GM19467 (cell line): Measurements from ENCODE around the gene NRG2.
A peak's percentile ranks its signal among the peaks of the same experiment; 100 is the strongest.

ENCODE experiments used
- ATAC-seq: cut with Tn5 transposase; IDR thresholded peaks from one replicate; pipeline ENCODE4 v1.9.1; 2021; ENCODE audit warnings: mild to moderate bottlenecking, moderate library complexity; ENCODE audit not compliant: unreplicated experiment

Gene NRG2

DNA sequence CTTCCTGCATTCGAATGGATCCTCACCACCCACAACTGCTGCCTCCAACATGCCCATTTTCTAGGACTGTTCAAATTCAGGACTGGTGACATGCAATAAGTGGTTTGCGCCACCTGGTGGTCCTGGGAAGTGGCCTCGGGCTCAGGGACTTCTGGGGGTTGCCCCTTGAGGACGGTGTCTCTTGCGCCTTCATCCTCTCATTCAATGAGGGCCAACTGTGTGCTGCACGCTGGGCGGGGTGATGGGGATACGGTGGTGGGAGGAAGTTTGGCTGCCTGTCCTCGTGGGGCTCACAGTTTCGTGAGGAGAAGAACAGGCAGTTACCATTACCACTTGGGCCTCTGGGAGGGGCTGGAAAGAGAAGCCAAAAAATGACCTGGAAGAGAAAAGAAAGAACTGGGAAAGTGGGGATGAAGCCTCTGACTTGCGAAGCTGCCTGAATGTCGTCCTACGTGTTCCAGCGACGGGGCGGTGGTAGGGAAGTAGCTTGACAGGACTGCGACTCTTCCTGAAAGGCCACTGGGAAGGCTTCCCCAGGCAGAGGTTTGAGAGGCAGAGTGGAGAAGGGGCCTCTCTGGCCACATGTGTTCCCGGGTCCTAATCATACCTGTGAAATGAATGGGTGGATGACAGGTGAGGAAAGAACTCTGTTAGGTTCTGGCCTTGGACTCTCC, 198.5 kb downstream of the NRG2 start:
- peak; percentile 42 for ATAC-seq

DNA sequence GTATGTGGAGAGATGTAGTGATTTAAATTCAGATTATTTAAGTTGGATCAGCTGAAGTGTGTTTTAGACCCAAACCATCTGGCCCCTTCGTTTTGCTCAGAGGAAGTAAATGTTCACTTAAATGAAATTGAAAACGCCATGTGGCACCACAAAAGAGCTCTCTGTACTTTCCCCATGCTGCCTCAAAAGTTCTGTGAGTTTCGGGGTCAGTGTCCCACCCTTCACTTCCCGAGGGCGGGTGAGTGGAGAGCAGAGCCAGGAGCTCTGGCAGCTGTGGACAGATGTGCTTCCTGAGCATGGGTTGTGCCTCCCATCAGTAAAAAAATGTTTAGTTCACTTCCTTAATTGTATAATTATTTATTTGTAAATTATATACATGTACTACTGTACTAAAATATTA, 199.1 kb downstream of the NRG2 start:
- no peak for ATAC-seq

DNA sequence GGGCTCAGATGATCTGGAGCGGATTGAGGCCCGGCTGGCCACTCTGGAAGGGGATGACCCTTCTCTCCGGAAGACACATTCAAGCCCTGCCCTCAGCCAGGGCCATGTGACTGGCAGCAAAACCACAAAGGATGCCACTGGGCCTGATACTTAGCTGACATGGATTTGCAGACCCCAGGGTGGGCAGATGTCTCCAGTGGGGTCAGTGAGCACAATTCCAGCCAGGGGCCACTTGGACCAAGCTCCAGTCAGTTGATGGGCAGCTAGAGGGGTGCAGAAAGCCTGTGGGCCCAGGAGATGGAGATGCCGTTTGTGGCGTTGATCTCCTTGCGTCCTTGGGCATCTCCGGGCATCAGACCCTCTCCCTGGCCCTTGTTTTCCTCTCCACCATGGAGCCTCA, 200.8 kb downstream of the NRG2 start:
- ATAC-seq, result no peak

DNA sequence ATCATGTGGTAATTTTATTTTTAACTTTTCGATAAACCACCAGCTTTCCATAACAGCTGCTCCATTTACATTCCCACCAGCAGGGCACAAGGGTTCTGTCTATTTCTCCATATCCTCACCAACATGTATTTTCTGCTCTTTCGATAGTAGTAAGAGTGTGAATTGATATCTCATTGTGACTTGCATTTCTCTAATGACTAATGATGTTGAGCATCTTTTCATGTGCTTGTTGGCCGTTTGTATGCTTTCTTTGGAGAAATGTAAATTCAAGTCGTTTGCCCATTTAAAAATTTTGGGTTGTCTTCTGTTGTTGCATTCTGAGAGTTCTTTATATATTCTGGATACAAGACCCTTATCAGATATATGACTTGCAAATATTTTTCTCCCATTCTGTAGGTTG, 201.6 kb downstream of the NRG2 start:
- no peak for ATAC-seq

DNA sequence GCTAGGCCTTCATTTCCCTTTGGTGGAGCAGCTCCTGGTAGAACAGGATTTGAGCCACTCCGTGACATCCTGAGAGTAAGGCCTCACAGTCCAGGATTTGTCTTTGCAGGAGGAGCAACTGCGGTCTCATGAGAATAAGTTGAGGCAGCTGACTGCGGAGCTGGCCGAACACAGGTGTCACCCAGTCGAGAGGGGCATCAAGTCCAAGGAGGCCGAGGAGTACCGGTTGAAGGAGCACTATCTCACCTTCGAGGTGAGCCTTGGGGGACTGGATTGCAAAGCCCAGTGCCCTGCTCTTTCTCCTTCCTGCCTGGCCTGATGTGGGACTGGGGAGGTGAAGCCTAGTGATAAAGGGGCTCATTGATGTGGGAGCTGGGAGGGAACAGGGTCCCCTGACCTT, 203.2 kb downstream of the NRG2 start:
- no peak for ATAC-seq

DNA sequence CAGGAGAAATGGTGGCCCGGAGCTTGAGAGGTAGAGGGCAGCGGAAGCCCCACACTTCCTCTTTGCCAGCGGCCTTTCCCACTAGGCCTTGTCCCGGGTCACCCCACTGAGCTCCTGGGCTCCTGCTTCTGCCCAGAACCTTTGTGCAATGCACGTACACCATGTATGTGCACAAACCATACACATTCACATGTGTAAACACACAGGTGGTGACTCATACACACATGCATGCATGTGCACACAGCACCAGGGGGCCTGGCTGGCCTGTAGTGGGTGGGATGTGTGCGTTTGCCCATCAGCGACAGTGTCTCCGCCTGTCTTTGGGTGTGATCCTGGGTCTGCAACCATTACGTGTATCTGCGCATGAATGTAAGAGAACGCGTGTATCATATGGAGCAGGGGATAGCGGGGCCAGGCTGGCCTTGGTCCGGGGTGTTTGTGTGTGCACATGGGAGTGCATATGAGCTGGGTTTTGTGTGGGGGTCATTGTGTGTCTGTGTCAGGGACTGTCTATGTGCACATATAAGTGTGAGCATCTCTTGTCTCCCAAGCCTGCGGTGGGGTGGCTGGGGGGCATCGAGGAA, 203.8 kb downstream of the NRG2 start:
- no peak for ATAC-seq

DNA sequence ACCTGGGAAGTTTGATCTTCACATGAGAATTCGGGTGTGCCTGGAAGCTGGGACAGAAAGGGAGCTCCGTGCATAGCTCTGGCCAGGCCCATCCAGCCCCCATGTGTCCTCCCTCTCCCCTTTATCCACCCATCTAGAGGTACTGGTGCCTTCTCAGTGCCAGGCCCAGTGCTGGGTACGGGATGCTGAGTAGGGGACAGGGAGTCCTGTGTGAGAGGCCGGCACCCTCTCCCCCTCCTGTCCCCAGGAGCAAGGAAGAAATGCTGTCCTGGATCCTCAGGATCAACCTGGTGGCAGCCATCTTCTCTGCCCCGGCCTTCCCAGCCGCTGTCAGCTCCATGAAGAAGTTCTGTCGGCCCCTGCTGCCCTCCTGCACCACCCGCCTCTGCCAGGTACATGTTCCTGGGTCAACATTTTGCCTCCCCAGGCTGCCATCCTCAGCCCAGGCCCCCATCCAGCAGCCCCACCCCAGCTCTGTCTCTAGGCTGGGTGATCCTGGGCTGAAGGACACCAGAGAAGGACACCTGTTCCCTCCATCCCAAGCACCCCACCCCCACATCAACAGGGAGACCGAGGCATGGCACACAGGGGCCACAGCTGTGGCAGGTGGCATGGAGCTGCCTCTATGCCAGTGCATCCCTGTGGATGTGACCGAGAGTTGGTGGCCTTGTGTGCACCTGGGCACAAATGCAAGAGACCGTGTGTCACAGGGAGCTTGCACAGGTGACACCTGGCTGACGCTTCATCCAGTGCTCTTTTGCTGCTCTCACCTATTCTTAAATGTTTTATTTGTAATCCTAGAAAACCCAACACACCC, 204.5 kb downstream of the NRG2 start:
- no peak for ATAC-seq

DNA sequence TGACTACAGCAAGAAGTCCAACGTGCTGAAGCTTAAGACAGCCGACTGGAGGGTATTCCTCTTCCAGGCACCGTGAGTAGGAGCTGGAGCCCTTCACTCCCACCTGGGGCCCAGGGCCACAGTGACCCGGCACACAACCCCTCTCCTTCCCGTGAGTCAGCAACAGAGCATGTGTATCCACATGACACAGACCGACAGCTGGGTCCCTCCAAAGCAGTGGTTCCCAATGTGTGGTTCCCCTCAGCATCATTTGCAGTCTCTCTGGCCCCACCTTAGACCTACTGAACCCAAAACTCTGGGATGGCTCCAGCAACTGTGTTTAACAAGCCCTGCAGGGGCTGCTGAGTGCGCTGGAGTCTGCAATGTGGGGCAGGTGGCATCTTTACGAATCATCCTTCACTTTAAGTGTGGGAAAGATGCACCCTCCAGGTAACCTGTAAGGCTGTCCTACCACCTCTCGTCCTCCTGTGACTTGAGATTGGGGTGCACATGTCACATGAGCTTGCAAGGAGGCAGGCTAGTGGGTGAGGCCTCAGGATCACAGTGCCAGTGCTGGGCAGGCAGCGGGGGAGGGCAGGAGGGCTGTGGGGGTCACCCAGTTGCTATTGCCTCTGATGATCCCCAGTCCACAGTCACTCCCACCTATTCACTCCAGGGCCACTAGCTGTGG, 205.3 kb downstream of the NRG2 start:
- no peak for ATAC-seq

DNA sequence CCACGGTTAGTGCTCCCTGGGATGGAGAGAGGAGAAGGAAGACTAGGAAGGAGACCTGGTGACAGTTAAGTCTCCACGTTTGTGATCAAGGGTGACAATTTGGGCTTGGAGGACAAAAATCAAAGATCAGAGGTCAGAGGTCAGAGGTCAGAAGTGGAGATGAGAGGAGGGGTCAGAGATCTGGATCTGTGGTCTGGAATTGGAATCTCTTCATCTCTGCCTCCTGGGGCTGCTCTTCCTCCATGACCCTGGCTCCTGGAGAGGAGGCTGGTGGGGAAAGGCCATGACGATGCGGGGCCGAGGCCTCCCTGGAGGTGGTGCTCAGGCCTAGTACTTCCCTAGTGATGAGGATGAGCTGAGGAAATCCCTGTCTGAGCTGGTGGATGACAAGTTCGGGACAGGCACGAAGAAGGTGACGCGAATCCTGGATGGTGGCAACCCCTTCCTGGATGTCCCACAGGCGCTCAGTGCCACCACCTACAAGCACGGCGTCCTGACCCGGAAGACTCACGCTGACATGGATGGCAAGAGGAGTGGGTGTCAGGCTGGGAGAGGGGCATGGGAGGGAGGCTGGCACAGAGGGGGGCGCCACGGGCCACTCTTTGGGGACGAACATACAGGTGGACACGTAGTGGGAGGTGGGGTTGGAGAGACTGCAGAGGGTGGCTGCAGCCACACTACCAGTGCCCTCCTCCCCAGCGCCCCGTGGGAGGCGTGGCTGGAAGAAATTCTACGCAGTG, 206.5 kb downstream of the NRG2 start:
- no peak for ATAC-seq

DNA sequence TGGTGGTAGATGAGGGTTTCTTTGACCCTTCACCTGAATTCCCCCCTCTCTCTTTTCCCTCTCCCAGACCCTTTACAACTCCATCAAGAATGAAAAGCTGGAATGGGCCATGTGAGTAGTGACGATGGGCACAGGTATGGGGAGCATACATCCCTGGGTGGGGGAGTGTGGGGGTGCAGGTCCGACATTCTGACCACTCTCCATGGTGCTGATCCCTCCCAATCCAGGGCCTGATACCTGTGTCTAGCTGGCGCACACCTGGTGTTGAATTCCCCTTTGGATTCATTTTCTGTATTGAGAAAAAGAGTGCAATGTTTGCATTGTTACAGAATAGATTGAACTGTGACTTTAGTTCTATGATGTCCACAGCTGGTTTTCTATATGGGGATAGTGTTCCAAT, 207.4 kb downstream of the NRG2 start:
- no peak for ATAC-seq

DNA sequence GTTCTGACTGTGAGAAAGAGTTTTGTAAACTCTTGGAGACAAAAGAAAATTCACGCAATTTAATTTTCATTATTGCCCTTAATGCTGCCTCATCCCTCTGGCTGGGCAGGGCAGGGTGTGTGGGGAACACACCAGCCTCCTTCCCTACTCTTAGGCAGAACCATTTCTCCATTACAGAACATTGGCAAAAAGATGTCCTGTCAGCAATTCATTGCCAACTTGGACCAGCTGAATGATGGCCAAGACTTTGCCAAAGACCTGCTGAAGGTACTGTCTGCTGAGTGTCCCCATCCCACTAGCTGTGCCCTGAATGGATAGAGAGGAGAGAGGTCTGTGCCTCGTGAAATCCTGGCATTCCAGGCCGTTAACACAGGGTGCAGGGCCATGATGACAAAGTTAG, 209.6 kb downstream of the NRG2 start:
- no peak for ATAC-seq

DNA sequence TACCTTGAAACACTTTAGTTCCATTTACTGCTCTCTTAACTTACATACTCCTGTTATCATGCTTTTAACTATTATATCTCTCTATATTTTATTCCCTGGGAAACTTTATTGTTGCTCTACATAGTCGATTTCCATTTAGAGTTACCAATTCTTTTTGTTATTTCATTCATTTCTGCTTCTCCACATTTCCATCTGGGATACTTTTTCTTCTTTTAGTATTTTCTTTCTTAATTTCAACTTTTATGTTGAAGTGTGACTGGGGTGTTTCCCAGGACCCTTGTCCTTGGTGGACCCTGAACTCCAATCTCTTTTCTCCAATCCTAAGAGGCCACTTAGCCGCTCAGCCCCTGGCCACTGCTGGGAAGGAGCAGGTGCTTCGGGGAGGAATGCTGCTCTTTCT, 211.5 kb downstream of the NRG2 start:
- no peak for ATAC-seq

DNA sequence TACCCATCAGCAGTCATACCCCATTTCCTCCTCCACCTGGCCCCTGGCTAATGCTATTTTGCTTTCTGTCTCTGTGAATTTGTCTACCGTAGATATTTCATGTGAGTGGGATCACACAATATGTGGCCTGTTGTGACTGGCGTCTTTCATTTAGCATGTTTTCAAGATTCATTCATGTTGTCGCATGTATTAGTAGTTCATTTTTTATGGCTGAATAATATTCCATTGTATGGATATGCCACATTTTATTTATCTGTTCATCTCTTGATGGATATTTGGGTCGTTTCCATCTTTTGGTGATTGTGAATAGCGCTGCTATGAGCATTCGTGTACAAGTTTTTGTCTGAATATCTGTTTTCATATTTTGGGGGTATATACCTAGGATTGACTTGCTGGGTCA, 213.6 kb downstream of the NRG2 start:
- ATAC-seq, result no peak

DNA sequence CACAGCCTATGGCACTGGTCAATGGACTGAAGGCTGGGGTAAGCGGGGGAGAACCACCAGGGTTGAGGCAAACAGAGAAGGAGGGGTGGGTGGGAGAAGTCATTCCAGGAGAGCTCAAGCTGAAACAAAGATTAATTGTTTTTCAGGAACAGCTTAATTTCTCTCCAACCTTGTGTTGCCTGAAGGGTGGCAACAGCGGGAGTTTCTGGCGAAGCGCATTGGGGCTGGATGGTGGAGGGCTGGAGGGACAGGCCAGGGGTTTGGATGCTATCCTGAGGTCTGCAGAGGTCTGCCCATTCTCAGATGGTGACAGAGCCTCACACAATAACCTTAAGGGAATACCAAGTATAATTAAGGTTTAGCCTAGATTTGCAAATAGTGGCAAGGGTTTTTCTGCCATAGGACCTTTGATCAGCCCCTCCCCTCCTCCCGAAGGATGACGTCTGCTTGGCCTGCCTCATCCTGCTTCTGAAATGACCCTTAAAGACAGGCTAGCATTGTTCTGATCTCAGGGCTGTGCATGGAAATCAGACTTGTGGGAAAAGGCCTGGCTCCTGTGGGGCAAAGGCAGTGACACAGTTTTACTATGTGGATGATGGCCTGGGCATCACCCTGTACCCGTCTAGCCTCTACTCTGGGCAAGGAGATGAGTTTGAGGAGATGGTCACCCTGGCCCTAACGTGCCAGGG, 214.7 kb downstream of the NRG2 start:
- no peak for ATAC-seq

DNA sequence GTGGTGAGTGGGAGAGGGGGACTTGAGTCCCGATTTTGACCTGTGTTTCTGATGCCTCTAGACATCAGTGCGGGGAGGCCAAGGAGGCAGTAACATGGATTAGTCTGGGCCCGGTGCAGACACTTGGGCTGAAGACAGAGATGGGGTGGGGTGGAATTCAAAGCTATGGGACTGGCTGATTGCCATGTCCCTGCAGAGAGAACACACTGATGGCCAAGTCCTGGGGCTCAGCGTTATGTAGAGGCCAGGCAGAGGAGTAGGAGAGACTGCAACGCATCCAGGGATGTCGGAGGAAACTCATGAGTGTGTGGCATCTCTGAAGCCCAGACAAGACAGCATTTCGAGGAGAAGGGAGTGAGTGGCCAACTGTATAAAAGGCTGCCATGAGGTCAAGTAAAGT, 217.4 kb downstream of the NRG2 start:
- no peak for ATAC-seq

DNA sequence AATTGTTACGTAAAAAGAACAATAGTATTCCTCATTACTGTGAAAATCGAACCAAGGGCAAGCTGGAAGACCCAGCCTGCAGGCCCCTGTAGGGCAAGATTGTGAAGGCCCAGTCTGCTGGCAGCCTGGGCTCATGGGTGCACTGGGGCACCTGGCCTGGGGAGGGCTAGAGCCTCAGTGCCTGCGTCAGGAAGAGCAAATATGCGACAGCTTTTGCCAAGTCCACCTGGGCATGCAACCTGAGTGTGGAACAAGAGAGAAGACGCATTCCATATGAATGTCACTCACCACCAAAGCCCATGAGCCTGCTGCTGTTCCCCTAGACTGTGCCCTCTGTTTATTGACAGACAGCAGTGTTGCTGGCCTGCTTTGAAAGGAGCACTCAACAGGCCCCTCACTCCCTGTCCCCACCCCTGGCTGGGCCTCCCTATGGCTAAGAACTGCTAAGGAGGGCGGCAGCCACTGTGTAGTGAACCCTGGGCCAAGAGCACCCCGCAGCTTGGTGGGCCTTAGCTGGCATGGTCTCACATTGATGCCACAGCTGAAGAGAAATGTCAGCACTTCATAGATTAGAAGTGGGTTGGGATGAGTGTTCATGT, 219.2 kb downstream of the NRG2 start:
- no peak for ATAC-seq

DNA sequence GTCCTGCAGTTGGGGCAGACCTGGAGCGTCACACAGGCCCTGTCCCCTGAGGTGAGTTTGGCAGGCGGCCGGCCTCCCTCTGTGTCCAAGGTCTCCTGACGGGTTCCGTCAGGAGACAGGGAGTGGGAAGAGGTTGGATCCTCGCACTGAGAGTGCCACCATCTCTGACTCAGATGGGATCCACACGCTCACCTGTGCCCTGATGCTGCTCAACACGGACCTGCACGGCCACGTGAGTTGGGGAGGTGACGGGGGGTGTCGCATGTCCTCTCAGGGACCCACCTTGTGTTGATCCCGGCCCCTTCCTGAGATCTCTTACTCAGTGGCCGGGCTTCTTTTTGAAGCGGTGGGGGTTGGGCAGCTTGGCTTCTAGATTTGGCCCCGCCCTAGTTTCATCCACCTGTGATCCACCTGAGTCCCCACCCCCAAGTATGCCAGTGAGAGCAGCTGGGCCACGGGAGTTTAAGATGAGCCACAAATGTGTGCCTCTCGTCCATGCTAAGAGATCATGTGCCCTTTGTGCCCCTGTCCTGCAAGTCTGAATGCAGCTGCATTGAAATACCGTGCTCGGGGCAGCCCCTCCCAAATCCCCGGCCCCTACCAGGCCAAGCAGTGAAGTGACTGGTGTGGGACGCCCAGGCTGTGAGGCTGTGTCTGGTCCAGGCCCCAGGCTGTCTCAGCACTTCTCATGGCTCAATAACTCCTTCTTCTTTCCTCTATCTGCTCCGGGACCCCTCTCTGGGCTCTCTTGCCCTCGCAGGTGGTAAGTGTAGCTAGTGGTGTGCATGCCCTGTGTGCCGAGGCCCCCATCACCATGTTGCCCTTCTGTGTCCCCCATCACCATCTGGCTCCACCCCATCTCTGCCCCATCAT, 220.3 kb downstream of the NRG2 start:
- no peak for ATAC-seq

DNA sequence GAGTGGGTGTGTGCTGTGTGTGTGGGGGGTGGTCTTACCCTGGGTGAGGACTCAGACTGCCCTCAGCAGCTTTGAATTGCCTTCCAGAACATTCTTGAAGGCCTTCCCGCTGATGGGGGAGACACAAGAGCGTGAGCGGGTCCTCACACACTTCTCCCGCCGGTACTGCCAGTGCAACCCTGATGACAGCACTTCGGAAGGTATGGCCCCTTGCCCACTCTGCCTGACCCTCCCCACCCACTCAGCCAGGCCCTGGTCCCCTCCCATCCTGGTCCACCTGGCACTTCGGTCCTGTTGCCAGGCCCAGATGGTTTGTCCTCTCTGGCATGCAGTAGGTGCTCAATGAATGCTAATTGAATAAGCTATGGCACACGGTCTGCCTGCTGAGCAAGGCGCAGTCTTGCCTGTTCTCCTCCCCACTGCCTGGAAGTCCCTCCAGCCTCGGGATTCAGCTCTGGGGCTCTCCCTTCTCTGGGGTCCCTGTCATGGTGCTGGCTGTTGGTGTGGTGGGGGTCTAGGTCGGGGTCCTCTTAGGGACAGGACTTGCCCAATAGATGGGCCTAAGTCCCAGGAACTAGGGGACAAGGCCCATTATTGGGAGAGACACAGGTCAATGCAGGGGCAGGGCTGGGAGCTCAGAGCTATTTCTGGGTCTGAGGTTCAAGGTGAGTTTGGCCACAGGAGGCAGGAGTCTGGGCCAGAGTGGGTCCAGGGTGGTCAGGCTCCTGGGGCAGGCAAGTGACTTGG, 221.1 kb downstream of the NRG2 start:
- no peak for ATAC-seq
